Suppressor macrophage treated with lipopolysaccharide for 4 hours (primary cell): ENCODE results near the gene CCDC106.

Experiments used
- DNase-seq: peaks from one replicate; pipeline ENCODE4 v3.0.0-alpha.2; 2020

CCDC106 gene

GRCh38 chr19:55614711-55615542, 33.1 kb upstream of the CCDC106 start:
- DNase-seq, result no peak

GRCh38 chr19:55615543-55616394, 32.2 kb upstream of the CCDC106 start:
- no peak for DNase-seq

GRCh38 chr19:55616395-55616875, 31.6 kb upstream of the CCDC106 start:
- no peak for DNase-seq

GRCh38 chr19:55617426-55617825, 30.6 kb upstream of the CCDC106 start:
- no peak for DNase-seq

- DNase-seq, result no peak
These were observed 29.6 kb upstream of the CCDC106 start for GRCh38 chr19:55618426-55618825.

DNA sequence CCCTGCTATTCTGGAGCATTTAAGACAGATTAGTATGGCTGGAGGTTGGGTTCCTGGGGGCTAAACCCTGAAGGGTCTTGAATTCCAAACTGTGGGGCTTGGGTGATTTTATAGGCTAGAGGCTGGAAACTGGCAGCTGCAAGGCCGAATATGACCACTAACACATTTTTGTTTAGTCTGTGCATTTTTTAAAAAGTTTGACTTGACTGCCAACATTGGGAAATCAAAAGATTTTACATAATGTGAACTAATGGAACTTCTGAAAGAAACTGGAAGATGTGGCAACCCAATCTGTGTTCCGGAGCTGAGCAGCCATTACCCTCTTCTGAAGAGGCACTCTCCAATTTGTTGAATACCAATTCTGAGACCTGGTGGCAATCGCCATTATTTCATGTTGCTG, 28.7 kb upstream of the CCDC106 start:
- DNase-seq, result peak; percentile 23

DNA sequence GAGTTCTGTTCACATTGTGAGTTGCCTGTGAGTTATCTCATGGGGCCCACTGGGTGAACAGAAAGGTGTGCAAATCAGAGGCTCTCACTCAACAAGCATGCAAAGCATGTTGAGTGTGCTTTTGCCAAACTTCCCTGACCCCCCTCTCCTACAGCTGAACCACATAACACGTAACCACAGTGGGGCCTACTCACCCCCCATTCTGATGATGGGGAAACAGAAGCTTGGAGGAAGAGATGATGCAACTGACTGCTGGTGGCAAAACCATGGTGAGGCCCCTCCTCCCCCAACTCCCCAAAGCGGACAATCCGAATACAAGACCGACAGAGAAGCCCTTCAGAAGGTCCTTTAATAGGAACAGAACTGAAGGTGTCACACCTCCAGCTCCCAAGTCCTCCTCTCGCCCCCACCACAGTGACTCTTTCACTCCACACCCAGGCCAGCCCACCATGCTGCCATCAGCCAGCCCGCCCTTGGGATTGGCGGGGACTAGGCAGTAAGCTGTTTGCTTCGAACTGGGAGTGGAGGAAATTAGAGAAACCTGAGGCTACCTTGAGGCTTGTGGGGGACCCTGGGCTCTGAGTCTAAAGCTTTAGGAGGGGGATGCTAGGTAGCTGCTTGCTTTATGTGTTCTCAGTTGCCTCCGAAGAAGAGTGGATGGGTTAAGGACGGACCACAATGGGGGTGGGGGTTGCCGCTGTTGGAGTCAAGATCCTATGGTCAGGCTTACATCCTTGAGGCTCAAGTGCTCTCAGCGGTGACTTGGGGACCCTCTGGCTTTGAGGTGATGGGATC, 27.4 kb upstream of the CCDC106 start:
- DNase-seq, result peak; percentile 52

DNA sequence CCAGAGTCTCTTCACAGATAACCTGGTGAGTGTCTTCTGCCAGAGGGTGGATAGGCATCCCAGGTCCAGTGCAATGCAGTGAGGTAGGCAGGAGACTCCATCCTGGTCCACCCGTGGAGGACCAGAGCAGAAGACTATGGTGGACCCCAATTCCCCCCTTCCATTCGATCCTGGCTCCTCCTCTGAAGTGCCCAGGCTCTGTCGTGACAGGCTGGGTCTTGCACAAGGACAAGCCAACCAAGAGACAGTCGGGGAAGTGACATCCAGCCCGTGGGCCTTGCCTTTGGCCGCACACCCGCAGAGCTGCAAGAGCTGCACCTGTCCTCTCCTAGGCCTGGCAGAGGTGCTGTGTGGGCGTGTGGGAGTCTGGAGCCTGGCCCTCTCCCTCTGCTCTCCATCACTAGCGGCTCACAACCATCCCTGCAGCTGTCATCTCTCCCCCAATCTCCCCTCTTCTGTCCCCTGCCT, 26.8 kb upstream of the CCDC106 start:
- DNase-seq, result no peak

GRCh38 chr19:55621673-55622231, 26.3 kb upstream of the CCDC106 start:
- DNase-seq, result no peak

GRCh38 chr19:55622242-55622969, 25.6 kb upstream of the CCDC106 start:
- DNase-seq, result no peak

GRCh38 chr19:55623130-55623529, 24.9 kb upstream of the CCDC106 start:
- DNase-seq, result no peak

DNA sequence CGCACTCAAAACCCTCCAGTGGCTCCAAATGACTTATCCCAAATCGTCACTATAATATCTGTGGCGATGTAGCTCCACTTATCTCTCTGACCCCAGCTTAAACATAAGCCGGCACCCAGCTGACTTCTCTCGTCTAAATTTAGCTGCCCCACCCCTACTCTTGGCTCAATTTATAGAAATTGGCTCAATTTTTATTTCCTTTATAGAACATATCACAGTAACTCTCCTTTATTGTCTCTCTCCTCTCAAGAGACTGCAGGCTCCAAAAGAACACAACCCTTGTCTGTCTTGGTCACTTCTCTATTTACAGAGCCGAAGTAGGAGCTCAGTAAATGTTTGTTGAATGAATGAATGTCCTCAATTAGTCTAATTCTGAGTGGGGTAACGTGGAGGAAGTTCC, 24.5 kb upstream of the CCDC106 start:
- no peak for DNase-seq

DNA sequence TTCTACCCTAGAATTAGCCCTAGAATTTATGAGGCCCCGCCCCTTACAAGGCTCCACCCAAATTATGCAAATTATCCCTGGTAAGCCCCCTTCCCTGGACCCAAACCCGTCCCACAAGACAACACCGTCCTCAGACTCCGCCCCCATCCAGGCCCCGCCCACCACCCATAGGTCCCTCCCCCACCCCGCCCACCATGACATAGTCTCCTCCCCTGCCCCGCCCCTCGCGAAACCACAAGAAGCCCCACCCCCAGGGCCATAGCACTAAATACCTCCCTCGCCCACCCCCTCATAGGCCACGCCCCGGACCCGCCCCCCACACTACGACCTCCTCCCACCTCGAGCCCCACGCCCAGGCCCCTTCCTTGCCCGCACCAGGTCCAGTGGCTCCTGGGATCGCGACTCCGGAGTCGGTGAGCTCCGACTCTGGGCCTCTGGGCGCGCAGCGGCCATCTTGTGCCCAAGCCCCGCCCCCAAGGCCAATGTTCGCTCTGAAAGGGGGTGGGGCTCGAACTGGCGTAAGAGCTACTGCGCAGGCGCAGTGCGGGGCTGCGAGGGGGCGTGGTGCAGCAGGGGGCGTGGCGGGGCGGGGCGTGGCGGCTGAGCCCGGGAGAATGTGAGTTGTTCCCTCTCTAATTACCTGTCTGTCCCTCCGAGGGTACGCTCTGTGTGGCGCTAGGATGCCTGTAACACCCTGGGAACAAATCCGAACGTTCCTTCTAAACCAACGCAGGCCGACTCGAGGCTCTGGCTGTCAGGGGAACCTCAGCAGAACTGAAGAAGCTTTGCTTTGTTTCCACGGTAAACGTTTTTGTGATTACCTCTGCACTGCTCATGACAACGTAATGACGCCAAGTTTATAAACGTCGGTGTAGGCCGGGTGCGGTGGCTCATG, 23.7 kb upstream of the CCDC106 start, which contains the start of gene ZNF784:
Gene ZNF784 (minus strand): TSS at position 458 of the 895 bp plus-strand sequence. CDS start 5 bp downstream, at position 453.
- DNase-seq, result peak; percentile 98

DNA sequence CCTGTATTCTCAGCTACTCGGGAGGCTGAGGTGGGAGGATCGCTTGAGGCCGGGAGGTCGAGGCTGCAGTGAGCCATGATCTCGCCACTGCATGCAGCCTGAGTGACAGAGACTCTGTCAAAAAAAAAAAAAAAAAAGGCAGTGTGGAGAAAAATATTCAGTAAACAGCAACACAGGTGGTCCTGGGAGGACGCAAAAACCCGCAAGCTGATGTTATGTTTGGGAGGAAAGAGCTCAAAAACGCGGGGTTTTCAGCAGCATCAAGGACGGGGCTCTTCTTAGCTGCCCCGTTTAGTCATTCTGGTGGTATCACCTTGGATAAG, 23.0 kb upstream of the CCDC106 start:
- no peak for DNase-seq

DNA sequence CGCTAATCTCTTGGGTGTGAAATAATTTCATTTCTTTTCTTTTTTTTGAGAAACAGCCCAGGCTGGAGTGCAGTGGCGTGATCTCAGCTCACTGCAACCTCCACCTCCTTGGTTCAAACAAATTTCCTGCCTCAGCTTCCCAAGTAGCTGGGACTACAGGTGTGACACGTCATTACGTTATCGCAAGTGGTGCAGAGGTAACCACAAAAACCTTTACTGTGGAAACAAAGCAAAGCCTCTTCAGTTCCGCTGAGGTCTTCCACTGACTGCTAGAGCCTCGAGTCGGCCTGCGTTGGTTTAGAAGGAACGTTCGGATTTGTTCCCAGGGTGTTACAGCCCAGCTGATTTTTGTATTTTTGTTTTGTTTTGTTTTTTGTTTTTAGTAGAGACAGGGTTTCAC, 21.7 kb upstream of the CCDC106 start:
- no peak for DNase-seq

- peak; percentile 97 for DNase-seq
These were observed 15.6 kb upstream of the CCDC106 start for GRCh38 chr19:55632463-55632834.

DNA sequence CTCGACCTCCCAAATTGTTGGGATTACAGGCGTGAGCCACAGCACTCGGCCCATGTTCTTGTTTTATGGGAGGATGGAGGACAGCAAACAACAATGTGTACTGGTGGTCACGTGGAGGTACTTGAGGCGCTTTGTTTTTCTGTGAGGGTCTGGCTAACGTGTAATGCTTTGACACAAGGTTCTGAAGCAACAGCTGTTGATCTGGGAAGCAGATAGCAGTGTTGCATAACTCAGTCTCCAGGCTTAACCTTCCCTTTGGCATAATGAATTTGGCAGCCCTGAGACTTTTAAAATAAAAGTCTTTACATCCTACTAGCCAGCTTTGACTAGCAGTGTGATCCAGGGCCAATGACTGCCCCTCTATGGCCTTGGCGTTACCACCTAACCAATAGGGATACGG, 14.2 kb upstream of the CCDC106 start:
- no peak for DNase-seq

GRCh38 chr19:55635334-55635717, 12.7 kb upstream of the CCDC106 start:
- DNase-seq, result no peak

GRCh38 chr19:55635856-55636440, 12.1 kb upstream of the CCDC106 start:
- DNase-seq, result no peak

DNA sequence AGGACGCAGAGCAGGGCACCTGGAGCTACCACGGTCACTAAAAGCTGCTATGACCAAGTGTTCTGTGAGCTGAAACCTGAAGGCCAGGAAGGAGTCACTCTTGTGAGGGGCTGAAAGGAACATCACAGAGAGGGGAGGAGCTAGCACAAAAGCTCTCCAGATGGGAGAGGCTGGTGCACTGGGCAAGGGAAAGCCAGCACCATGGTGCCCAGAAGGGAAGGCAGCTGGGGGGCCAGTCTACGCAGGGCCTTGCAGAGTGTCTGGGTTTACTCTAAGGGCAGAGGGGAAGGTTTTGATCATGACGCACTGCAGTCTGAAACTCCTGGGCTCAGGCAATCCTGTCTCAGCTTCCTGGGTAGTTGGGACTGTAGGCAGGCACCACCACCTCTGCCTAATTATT, 11.3 kb upstream of the CCDC106 start:
- DNase-seq, result no peak

- no peak for DNase-seq
These were observed 10.5 kb upstream of the CCDC106 start for GRCh38 chr19:55637534-55637933.
